ENCODE results near the gene TAF11L2.
"Not testable (repeated sequence)": the region's sequence is repeated elsewhere in the genome, so short reads cannot be mapped to it uniquely, and the experiment has no call there.

The TAF11L2 gene

GRCh38 chr5:17481378-17481777, 16.7 kb upstream of the TAF11L2 start:
- Histone ChIP-seq H3K27ac (no peak overlapping the region), H4K20me1 (no peaks in the 10 kb centered on the region), H3K9me3 (replicated peaks in 1 of 11) (no peaks in the 10 kb centered on the region), H3K4me1 (peaks cover 0 to 15% (median 11%) of the 10 kb centered on the region in 10 experiments; a peak in 11 of 20 replicates), H3K4me2 (no peak overlapping the region), H3K27me3 (no peaks in the 10 kb centered on the region), H3K4me3 (no peak overlapping the region), H3K36me3 (no peaks in the 10 kb centered on the region), H3K9ac (no peak overlapping the region)
- no peak for TF ChIP-seq Cebpa-rat (IDR thresholded peaks at IDR 0.05)

- Histone ChIP-seq H3K27me3 (no peaks in the 10 kb centered on the region), H3K9ac (no peak overlapping the region), H3K4me1 (peaks cover 0 to 7% (median 4%) of the 10 kb centered on the region in 10 experiments; a peak in 10 of 20 replicates), H3K27ac (no peak overlapping the region), H3K4me2 (no peak overlapping the region), H3K36me3 (no peaks in the 10 kb centered on the region), H3K9me3 (replicated peaks in 1 of 11) (no peaks in the 10 kb centered on the region), H3K4me3 (no peak overlapping the region), H4K20me1 (no peaks in the 10 kb centered on the region)
- TF ChIP-seq Cebpa-rat (IDR thresholded peaks at IDR 0.05): no peak
Observed at GRCh38 chr5:17482790-17483189, 15.2 kb upstream of the TAF11L2 start.

DNA sequence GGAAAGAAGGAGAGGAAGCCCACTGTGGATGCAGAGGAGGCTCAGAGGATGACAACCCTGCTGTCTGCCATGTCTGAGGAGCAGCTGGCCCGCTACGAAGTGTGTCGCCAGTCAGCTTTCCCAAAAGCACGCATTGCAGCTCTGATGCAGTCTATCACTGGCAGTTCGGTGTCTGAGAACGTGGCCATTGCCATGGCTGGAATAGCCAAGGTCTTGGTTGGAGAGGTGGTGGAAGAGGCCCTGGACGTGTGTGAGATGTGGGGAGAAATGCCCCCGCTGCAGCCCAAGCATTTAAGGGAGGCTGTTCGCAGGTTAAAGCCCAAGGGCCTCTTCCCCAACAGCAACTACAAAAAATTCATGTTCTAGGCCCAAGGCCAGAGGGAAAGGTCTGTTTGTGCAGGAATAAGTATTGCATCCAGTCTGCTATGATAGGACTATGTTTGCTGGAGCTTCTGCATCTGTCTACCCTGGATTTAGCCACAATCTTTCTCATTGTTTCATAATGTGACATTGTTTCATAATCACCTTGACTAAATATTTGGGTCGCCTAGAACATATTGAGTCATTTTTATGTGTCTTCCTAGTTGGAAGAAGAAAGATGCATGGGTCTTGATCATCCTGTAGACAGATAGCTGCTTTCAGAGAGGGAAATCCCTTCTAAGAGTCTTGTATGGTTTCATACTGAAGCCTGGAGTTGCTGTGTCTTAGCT, 11.4 kb upstream of the TAF11L2 start:
- H3K9me3 ChIP-seq (replicated peaks in 1 of 11); H3K27me3 ChIP-seq; H3K4me3 ChIP-seq; H3K9ac ChIP-seq; H3K27ac ChIP-seq; H3K4me1 ChIP-seq; H3K36me3 ChIP-seq; H3K4me2 ChIP-seq; H4K20me1 ChIP-seq: not testable (repeated sequence)

DNA sequence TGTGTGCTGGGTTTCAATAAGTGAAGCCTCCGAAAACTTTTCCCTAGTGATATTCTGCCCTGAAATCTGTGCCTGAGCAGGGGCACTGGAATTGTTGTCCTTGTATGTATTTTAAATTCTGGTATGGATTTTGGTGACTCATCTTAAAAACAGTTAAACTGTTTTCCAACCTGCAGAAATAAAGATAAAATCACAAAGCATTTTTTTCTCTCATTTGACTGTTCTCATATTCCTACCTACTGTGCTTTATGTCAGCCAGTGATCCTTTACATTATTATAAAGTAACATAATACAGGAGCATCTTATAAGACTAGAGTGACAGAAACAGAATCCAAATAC, 10.9 kb upstream of the TAF11L2 start:
- Histone ChIP-seq H3K36me3 (no peaks in the 10 kb centered on the region), H3K4me3 (no peak overlapping the region), H3K9ac (no peak overlapping the region), H3K4me2 (no peak overlapping the region), H4K20me1 (no peaks in the 10 kb centered on the region), H3K27me3 (no peaks in the 10 kb centered on the region), H3K9me3 (replicated peaks in 1 of 11) (peaks cover 0 to 7% (median 0%) of the 10 kb centered on the region in 11 experiments; a peak in 4 of 22 replicates), H3K27ac (no peak overlapping the region), H3K4me1 (peaks cover 0 to 8% (median 0%) of the 10 kb centered on the region in 10 experiments; a peak in 2 of 20 replicates)
- no peak for TF ChIP-seq Cebpa-rat (IDR thresholded peaks at IDR 0.05)

- H3K9ac ChIP-seq, H3K4me1 ChIP-seq, H4K20me1 ChIP-seq, H3K27me3 ChIP-seq, H3K36me3 ChIP-seq, H3K4me3 ChIP-seq, H3K27ac ChIP-seq, H3K4me2 ChIP-seq: not testable (repeated sequence)
- peaks cover 0 to 13% (median 4%) of the 10 kb centered on the region in 11 experiments; a peak in 6 of 22 replicates for H3K9me3 ChIP-seq (replicated peaks in 1 of 11)
Observed at GRCh38 chr5:17491257-17491656, 6.8 kb upstream of the TAF11L2 start.

- peaks cover 0 to 8% (median 0%) of the 10 kb centered on the region in 10 experiments; a peak in 2 of 20 replicates for H3K4me1 ChIP-seq
- no peak overlapping the region for H3K9ac ChIP-seq
- no peak for TF ChIP-seq Cebpa-rat (IDR thresholded peaks at IDR 0.05)
- H3K9me3 ChIP-seq (replicated peaks in 1 of 11): peaks cover 0 to 13% (median 4%) of the 10 kb centered on the region in 11 experiments; a peak in 6 of 22 replicates
- no peak overlapping the region for H3K4me3 ChIP-seq
- H3K27ac ChIP-seq: no peak overlapping the region
- H3K36me3 ChIP-seq: no peaks in the 10 kb centered on the region
- no peaks in the 10 kb centered on the region for H4K20me1 ChIP-seq
- H3K4me2 ChIP-seq: no peak overlapping the region
- H3K27me3 ChIP-seq: no peaks in the 10 kb centered on the region
Observed at GRCh38 chr5:17492770-17493169, 5.3 kb upstream of the TAF11L2 start.

- H3K36me3 ChIP-seq: no peaks in the 10 kb centered on the region
Observed at GRCh38 chr5:17497446-17497845, 585 bp upstream of the TAF11L2 start.

DNA sequence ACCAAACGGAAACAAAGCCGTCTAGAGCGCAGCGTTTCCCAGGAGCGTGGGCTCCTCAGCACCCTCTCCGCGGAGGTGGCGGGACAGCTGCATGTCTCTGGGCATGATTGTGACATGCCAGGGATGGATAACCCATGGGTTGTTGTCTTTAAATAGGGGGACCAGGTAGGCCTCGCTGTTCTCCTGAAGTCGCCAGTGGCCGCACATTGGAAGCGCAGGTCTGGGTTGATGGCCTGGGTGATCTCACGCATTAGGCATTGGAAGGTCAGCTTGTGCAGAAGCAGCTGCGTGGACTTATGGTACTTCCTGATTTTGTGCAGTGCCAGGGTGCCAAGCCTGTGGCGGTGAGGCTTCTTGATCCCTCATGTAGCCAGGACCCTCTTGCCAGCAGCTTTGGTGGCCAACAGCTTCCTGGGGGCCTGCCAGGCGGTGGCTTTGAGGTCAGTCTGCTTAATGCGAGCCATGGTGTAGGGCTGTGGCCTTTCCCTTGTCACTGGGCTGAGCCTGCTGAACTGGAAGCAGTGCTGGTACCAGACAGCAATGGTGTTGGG, 13.8 kb downstream of the TAF11L2 start:
- H3K27ac ChIP-seq: no peak overlapping the region
- no peaks in the 10 kb centered on the region for H3K4me1 ChIP-seq
- no peaks in the 10 kb centered on the region for H3K27me3 ChIP-seq
- no peaks in the 10 kb centered on the region for H3K36me3 ChIP-seq
- no peak for TF ChIP-seq Cebpa-rat (IDR thresholded peaks at IDR 0.05)
- no peaks in the 10 kb centered on the region for H4K20me1 ChIP-seq
- no peak overlapping the region for H3K4me2 ChIP-seq
- no peak overlapping the region for H3K9ac ChIP-seq
- H3K9me3 ChIP-seq (replicated peaks in 1 of 11): no peaks in the 10 kb centered on the region
- H3K4me3 ChIP-seq: no peak overlapping the region

More at GRCh38 chr5:17497446-17497845, 585 bp upstream of the TAF11L2 start:
- peaks cover 0 to 6% (median 4%) of the 10 kb centered on the region in 11 experiments; a peak in 5 of 22 replicates for H3K9me3 ChIP-seq (replicated peaks in 1 of 11)
- H3K4me1 ChIP-seq: no peaks in the 10 kb centered on the region
- no peak overlapping the region for H3K4me3 ChIP-seq
- no peak overlapping the region for H3K9ac ChIP-seq
- no peaks in the 10 kb centered on the region for H4K20me1 ChIP-seq
- no peak overlapping the region for H3K27ac ChIP-seq
- no peaks in the 10 kb centered on the region for H3K27me3 ChIP-seq
- no peak overlapping the region for H3K4me2 ChIP-seq
- no peak for TF ChIP-seq Cebpa-rat (IDR thresholded peaks at IDR 0.05)

GRCh38 chr5:17517526-17517925, 19.5 kb downstream of the TAF11L2 start:
- H3K4me1 ChIP-seq; H3K4me3 ChIP-seq; H3K36me3 ChIP-seq; H3K4me2 ChIP-seq; H3K27ac ChIP-seq; H3K27me3 ChIP-seq; H4K20me1 ChIP-seq; H3K9me3 ChIP-seq (replicated peaks in 1 of 11); H3K9ac ChIP-seq: not testable (repeated sequence)

DNA sequence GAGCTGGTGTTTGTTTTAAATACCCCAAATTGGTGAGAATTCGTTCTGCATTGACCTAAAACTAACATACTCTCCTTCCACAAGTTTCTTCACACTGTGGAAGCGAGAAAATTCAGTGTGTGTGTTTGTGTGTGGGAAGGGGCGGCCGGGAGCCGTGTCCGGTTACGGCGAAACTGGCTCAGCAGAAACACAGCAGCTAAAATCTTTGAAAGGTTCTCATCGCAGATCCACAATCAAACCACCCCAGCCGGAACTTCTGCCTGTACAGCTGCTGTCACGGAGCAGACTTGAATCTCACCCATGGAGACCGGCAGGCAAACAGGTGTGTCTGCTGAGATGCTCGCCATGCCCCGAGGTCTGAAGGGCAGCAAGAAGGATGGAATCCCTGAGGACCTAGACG, 20.0 kb downstream of the TAF11L2 start, which contains the start of gene TAF11L3:
TSS of gene TAF11L3 (plus strand) at position 301 of the 400 bp plus-strand sequence.
- not testable (repeated sequence) for H3K4me1 ChIP-seq; H3K27me3 ChIP-seq; H4K20me1 ChIP-seq; H3K4me3 ChIP-seq; H3K9ac ChIP-seq; H3K9me3 ChIP-seq (replicated peaks in 1 of 11); H3K4me2 ChIP-seq; H3K27ac ChIP-seq; H3K36me3 ChIP-seq

DNA sequence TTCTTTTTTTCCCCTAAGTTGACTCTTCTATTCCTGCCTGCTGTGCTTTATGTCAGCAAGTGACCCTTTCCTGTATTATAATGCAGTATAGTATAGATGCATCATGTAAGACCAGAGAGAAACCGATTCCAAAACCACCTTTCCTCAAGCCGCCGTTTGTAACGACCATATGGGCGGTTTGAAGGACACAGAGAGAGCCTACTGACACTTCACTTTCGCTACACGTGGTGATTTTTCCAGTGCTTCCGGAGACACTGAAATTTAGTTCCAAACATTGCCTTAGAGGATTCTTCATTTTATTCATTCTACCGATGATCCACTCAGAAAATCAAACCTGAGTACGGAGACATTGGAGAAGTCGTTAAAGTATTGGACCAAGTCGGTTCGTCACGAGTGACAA, 21.5 kb downstream of the TAF11L2 start:
- H3K4me2 ChIP-seq; H3K9ac ChIP-seq; H3K27ac ChIP-seq; H3K4me3 ChIP-seq; H4K20me1 ChIP-seq; H3K4me1 ChIP-seq; H3K27me3 ChIP-seq; H3K9me3 ChIP-seq (replicated peaks in 1 of 11); H3K36me3 ChIP-seq: not testable (repeated sequence)

- H3K27me3 ChIP-seq; H3K4me1 ChIP-seq; H3K4me3 ChIP-seq; H3K27ac ChIP-seq; H3K9ac ChIP-seq; H3K36me3 ChIP-seq; H3K9me3 ChIP-seq (replicated peaks in 1 of 11); H4K20me1 ChIP-seq; H3K4me2 ChIP-seq: not testable (repeated sequence)
Observed at GRCh38 chr5:17521501-17521900, 23.5 kb downstream of the TAF11L2 start, which contains the start of gene TAF11L4. Gene TAF11L4, plus strand, starts transcription at chr5:17521801.

GRCh38 chr5:17524935-17525334, 26.9 kb downstream of the TAF11L2 start, which contains the start of gene TAF11L5:
Gene TAF11L5, plus strand, starts transcription at chr5:17525235.
- not testable (repeated sequence) for H3K27ac ChIP-seq; H3K4me2 ChIP-seq; H3K27me3 ChIP-seq; H3K4me1 ChIP-seq; H3K9ac ChIP-seq; H4K20me1 ChIP-seq; H3K9me3 ChIP-seq (replicated peaks in 1 of 11); H3K4me3 ChIP-seq; H3K36me3 ChIP-seq

GRCh38 chr5:17526504-17526903, 28.5 kb downstream of the TAF11L2 start:
- H3K4me3 ChIP-seq: not testable (repeated sequence)

More at GRCh38 chr5:17526504-17526903, 28.5 kb downstream of the TAF11L2 start:
- not testable (repeated sequence) for H3K27ac ChIP-seq; H4K20me1 ChIP-seq; H3K36me3 ChIP-seq; H3K4me2 ChIP-seq; H3K27me3 ChIP-seq; H3K9me3 ChIP-seq (replicated peaks in 1 of 11); H3K9ac ChIP-seq; H3K4me1 ChIP-seq
